CD4-positive, alpha-beta T cell treated with Interleukin-2 at 100 ng/mL for 4 hours (primary cell): ENCODE data around the gene RTP4.
"Not testable (repeated sequence)": the region's sequence is repeated elsewhere in the genome, so short reads cannot be mapped to it uniquely, and the experiment has no call there.

Experiments
- DNase-seq: peaks from one replicate; pipeline ENCODE4 v3.0.0-alpha.2; 2020; ENCODE audit warnings: low spot score

Gene RTP4

GRCh38 chr3:187370051-187370450, 1.9 kb downstream of the RTP4 start:
- DNase-seq, result no peak

GRCh38 chr3:187375581-187375980, 7.4 kb downstream of the RTP4 start:
- DNase-seq, result no peak

GRCh38 chr3:187377842-187378241, 9.7 kb downstream of the RTP4 start:
- no peak for DNase-seq

DNA sequence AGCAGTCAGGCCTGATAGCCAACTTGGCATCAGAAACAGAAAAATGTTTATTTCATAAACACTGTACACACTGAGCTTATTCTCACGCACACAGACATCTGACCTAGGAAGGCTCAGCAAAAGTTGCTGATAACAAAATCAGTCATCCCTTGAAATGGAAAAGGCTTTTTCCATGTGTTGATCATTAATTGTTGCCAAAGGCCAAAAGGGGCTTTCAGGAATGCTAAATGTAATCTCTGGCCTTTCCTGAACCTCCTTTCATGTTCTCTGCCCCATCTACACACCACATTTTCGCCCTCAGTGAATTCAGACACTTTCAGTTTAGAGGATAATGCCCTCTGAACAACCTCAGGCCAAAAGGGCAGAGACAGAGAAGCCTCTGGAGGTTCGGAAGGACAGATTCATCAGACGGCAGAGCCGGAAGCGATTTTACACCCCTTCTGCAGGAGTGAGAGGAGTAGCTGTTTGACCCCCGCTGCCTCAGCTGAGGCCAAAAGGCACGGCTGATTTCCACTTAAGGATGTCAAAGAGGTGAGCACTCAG, 14.5 kb downstream of the RTP4 start:
- DNase-seq, result no peak

DNA sequence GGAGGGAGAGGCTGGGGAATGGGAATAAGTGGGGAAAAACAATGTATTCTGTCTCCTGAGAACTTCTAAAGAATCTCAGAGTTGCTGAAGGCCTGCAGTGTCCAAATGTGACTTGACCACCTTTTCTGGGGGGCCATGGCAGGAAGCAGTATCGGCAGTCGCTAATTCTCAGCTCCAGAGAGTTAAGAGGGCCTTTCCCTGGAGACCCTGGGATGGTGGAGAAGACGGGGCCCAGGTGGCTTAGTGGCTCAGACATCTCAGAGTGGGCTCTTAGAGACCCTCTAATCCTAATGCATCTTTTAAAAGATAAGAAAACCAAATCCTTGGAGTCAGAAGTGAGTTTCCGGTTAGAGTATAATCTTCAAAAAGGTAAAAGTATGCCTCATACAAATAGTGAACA, 15.1 kb downstream of the RTP4 start:
- DNase-seq, result no peak

DNA sequence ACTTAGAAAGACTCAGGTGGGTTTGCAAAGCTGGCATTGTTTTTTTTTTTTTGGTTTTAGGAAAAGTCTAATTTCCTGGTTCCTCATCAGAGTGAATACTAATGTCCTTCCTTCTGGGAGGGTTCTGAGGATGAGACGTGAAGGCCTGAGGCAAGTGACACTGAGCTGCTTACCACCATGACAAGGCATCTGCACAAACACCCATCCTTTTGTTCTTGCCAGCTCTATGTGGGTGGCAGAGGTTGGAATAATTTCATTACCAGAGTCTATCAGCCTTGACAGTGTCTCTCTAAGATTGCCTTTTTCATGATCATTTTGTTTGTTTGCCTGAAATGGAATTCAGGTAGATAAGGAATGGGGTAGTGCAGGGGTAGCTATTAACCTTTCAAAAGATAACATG, 17.1 kb downstream of the RTP4 start:
- DNase-seq, result no peak

GRCh38 chr3:187396661-187397060, 28.5 kb downstream of the RTP4 start:
- DNase-seq, result no peak

- no peak for DNase-seq
Observed at GRCh38 chr3:187398955-187399354, 30.8 kb downstream of the RTP4 start.

DNA sequence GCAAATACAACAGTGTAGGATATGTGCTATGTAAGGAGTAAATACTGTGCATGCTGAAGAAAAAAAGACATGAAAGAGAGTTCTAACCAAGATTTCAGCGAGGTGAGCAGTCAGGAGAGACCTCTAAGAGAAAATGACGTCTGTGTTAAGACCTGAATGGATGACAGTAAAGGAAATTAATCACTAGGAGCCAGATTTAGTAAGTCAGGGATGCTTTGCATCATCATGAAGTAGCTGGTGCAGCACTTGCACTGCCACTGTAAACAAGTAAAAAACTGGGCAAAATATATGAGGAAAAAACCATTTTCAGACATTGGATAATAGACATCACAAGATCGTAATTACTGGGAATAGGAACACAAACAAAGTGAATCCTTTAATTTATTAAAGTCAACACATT, 32.6 kb downstream of the RTP4 start:
- no peak for DNase-seq

DNA sequence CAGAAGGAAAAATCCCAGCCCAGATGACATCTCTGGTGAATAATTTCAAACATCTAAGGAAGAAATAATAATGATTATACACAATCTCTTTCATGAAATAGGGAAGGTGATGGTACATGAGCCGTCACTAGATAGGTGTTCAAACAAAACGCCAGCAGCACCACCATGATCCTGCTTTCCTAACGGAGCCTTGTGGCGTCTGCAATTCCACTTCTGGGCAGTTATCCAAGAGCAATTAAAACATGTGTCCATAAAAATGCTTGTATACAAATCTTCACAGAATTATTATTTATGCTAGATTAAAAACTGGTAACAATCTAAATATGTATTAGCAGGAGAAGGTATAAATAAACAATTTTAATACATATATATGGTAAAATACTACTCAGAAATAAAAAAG, 33.7 kb downstream of the RTP4 start:
- no peak for DNase-seq

DNA sequence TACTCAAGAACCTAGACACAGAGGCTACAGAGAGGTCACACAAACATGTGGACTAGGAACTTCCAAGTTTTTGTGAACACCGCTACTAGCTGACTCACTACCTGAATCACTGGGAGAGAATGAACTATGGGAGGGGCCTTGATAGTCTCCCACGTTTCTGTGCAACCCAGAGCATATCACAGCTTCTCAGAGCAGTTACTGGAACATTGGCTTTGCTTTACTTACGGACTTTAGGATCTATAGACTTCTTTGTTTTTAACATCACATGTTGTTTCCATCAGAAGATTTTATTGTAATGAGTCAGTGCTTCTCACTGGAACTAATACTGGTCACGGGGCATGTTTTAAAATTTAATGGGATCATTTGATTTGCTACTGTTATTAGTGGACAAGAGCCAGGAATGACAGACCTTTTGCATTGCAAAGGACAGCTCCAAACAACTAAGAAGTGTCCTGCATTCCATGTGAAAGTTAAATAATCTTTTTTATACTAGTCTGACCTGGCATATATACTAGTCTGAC, 35.6 kb downstream of the RTP4 start:
- DNase-seq, result no peak

DNA sequence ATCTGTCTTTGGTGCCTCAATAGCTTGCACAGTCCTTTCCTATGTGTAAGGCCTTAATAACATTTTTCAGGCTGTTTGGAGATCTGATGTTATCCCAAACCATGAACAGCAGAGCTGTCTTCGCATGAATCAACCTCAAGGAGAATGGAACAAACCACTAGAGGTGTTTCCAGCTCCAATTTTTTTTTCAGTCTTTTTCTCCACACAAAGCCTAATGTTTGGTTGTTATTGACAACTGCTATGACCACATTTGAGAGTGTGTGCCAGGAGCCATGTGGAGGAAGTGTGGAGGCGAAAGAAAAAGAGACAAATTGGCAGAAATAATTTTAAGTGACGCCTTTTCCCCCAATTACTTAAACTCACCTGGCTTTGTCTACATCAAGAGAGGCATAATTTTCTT, 38.7 kb downstream of the RTP4 start:
- DNase-seq, result no peak

GRCh38 chr3:187411991-187412781, 44.0 kb downstream of the RTP4 start:
- not testable (repeated sequence) for DNase-seq
